ENCODE measurements around the gene FBXO45. TPM values are rescaled to one million over a fixed set of nuclear protein-coding genes. Genes with fewer than 3 reads are reported as not detected.
"Not testable (repeated sequence)": the region's sequence is repeated elsewhere in the genome, so short reads cannot be mapped to it uniquely, and the experiment has no call there.

FBXO45 gene
- total RNA-seq, 1 experiment from 2014 or later, result 26.6 TPM

DNA sequence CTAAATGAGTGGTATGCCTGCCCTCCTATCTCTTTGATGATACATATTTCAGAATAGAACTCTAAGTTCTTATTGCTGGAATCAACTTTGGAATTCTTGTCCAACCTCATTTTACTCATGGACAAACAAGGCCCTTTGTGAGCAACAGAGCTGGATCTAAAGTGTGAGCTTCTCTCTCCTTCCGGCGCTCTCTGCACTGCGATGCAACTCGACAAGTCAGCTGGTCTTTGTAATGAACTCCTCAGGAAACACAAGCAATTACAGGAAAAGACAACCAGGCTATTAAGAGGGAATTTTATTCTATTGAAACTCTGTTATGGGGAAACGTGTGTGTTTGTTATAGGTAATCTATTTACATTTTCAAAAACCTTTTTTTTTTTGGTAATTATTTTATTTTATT lies 50.8 kb downstream of the FBXO45 start:
- no peak for DNase-seq (ENCODE audit: low read depth)

DNA sequence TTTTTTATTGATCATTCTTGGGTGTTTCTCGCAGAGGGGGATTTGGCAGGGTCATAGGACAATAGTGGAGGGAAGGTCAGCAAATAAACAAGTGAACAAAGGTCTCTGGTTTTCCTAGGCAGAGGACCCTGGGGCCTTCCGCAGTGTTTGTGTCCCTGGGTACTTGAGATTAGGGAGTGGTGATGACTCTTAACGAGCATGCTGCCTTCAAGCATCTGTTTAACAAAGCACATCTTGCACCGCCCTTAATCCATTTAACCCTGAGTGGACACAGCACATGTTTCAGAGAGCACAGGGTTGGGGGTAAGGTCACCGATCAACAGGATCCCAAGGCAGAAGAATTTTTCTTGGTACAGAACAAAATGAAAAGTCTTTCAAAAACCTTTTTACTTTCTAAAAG lies 51.2 kb downstream of the FBXO45 start:
- not testable (repeated sequence) for DNase-seq (ENCODE audit: low read depth)

DNA sequence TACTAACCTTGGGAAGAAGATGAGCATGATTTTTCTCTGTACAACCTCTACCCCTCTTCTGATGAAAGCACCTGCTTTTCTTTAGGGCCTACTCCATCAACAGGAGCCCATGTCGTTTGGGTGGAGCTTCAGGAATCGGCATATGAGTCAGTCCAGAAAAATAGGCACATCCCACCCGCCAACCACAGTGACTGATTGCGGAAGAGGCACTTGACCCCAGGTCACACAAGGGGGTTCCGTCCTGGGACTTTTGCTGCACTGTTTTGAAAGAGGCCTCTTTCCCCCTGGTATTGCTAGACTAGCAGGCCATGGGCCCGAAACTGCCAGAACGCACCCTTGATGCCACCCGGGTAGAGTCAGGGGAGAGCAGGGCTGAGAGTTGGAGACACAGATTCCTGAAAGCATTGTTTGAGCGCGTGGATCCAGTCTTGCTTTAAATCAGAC lies 51.7 kb downstream of the FBXO45 start:
- peak; percentile 34 for DNase-seq (ENCODE audit: low read depth)

DNA sequence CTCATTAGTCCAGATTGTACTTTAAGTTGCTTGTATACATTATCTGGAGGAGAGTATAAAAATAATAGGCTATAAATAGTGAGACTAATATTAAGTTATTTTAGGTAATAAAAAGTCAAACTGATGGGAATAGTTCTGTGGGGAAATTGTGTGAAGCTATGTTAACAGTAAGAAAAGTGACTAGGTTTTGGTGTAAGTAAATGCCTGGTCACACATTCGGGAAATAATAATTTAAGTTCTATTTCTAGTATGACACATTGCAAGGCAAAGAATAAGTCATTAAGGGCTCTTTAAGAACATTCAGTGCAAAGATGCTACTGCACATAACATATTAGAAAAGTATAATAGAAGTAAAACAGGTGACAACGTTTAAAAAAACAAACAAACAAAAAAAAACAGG lies 52.2 kb downstream of the FBXO45 start:
- no peak for DNase-seq (ENCODE audit: low read depth)

DNA sequence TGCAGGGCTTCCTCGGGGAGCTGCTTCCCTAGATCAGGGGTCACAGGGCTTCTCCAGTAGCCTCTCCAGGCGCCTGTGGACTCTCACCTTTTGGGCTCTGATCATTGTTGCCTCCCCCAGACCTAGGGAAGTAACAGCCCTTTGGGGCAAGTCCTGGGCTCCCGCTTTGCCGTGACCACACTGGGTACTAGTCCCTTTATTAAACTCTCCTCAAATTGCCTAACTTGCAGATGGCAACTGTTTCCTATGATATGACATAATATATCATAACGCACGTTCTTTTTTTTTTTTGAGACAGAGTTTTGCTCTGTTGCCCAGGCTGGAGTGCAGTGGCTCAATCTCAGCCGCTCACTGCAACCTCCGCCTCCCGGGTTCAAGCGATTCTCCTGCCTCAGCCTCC lies 53.2 kb downstream of the FBXO45 start:
- no peak for DNase-seq (ENCODE audit: low read depth)

DNA sequence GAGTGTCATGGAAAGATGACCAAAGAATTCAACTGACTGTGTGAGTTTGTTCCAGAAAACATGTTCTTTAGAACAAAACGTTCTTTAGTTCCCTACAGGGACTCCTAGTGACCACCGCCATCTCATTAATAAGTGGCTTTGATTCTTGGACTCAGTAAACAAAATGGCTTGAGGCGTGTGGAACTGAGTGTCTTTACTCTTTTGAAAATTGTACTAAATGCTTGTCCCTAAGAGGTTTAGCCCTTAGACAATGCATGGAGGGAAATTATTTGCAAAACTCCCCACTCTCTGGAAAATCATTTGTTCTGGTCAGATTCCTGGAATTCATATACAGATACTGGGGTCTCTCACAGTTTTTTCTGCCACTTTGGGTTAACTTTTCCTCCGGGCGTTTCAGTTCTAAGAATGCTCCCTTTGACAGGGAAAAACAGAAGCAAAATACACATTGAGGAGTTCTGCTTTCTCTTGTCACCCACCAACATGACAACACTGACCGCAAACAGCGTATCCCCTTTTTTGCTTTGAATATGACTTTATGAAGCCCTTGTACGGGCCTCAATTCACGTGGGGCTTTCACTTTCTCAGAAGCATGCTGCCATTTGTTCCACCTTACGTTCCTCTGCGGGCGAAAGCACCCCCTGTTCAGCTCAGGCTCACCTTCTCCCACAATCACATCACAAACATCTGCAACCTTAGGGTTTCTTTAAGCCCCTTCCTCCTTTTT lies 55.8 kb downstream of the FBXO45 start:
- DNase-seq (ENCODE audit: low read depth), result no peak

DNA sequence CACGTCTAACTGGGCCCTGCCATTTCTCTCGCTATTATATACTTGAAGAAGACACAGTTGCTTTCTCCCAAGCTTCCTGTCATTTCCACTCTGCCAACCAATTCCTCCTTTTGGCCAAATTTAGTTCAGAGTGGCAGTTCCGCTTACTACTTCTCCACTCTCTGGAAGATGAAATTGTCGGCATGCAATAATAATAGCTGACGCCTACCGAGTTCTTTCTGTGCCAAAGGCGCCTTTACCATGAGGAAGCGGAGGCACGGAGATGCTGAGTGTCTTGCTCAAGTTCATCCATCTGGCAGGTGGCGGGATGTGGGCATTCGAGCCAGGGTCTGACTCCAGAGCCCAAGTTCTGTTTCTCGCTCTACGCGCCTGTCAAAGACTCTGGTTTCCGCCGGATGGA lies 56.4 kb downstream of the FBXO45 start:
- DNase-seq (ENCODE audit: low read depth), result no peak

DNA sequence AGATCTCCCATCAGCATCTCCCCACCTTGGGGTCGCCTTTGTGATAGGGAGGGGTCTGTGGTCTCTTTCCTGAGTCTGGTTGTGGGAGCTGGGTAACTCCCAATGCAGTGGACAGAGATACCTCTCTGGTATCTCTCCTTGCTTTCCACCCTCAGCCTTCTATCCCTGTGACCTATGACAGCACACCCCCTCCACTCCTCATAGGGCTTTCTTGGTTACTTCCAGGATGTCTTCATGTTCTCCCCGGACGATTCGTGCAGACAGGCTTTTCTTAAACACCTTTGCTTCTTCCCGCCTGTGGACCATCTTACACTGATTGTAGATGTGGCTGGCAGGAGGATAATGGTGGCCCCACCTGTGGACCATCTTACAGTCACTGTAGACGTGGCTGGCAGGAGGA lies 56.9 kb downstream of the FBXO45 start:
- DNase-seq (ENCODE audit: low read depth), result no peak

DNA sequence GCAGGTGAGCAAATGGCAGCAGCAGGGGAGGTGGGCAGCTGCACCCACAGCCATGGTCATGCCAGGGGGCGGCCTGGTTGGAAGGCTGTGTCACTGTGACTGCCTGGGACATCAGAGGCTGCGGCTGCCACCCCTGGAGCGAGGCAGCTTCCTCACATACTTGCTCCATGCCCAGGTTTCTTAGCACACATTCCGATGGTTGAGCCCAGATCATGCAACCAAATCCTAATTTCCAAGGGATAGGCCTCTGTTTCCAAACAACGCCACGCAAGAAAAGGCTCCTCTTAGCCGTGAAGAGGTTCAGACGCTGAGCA lies 59.4 kb downstream of the FBXO45 start:
- no peak for DNase-seq (ENCODE audit: low read depth)

DNA sequence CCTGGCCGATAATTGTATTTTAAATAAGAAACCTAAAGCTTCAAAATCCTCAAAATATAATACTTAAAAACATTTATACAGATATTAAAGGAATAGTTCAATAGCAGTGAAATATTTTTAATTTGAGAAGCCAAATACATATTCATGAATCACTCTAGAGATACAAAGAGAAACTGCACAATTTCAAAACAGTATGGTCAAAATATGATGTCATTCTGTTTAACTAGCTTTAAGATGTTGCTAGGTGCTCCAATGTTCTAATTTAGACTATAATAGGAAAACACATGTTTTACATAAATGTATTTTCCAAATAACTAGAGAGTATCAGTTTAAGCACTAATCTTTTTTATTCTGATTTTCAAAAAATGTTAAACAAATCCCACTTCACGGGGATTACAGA lies 60.8 kb downstream of the FBXO45 start:
- no peak for DNase-seq (ENCODE audit: low read depth)

DNA sequence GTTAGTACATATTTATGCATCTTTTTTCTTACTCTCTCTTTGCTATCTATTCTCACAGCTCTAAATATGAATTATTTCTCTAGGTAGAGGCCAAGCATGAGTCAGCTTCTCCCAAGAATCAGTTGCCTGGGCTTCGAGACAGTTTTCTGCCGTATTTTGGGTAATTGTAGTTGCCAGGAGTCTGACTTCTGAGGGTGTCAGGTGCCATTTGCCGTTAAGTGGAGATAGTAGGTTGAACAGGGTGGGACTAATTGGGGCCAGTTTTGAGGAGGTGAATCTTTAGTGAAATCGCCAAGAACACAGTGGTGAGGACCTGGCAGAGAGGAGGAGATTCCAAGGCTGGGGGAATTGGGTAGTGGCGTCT lies 63.2 kb downstream of the FBXO45 start:
- DNase-seq (ENCODE audit: low read depth), result no peak

DNA sequence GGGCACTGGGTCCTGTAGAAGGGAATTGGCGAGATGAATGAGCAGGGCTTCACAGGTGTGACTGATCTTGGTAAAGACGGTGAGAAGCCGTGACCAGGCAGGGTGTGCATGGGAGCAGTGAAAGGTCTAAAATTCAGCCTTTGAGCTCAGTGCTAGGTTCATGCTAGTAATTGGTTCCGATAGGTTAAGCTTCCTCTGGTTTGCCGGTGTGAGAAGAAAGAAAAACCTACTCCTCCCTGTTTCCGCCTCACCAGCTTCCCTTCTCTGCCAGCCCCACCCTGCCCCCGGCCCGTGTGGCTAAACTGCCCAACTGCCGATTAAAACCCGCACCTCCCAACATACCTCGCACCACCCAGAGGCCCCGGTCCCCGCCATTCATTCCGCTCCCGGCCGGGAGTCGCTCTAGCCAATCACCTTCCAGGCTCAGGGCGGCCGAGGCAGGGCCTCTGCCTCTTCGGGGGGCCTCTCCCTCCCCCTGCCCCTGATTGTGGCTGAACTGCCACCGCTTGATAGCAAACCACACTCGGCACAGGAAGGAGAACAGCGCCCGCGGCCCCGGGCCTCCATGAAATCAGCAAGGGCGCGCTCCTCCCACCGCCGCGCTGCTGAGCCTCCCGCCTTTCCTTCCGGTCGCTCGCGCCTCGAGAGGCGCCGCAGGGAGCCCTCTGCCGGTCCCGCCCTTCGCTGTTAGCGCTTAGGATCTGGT lies 63.7 kb downstream of the FBXO45 start:
- DNase-seq (ENCODE audit: low read depth), result peak; percentile 87

DNA sequence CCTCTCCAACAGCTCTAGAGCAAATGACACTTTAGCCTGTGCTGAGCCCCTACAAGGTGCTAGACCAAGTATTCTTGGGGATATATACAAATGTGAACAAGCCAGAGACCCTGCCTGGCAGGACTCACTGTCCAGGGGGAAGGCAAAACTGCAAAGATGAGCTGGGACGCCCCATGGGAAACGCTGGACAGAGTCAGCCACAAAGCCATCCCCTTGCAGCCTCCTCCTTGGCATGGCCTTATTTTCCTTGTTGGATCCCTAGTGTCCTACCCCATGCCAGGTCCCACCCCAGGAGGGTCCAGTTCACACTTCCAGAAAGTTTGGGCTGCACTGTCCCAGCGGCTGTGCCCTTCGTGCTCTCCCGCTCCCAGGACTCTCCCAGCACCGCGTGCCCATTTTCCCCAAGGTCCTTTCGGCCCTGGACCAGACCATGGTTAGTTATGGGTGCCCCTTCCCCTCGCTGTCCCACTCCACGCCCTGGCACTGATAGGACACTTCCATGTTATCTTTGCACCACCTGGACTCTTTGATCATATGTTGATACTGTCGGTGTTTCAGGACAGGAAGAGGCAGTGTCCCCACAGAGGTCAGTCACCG lies 65.2 kb downstream of the FBXO45 start:
- no peak for DNase-seq (ENCODE audit: low read depth)

DNA sequence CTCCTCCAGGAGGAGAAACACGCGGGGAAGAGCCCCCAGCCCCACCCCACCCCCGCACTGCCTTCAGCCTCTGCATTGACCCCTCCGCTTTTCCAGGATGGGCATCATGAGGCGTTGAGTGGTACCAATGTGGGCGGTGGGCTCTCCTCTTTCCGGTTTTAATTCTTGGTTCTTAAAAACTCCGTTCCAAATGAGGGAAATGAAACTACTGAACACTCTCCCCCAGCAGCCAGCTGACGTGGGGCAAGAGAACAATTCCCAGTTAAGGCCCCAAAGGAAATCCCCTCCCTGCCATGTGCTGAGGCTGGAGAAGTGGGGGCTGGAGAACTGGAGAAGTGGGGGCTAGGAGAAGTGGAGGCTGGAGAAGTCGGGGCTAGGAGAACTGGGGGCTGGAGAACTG lies 65.8 kb downstream of the FBXO45 start:
- no peak for DNase-seq (ENCODE audit: low read depth)

DNA sequence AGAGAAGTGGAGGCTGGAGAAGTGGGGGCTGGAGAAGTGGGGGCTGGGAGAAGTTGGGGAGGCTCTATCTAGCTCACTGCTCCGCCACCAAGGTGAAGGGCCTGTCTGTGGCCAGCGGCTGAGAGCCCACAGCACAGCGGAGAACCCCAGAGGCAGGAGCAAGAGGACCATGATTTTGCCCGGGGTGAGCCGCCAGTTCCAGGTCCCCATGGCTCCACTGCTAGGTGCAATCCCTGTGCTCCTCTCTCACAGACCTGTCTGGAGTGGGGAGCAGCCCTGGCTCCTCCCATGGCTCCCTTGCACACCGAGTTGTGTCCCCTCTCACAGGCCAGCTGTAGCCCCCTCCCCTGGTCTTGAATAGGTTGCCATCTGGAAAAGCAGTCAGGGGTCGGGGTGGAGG lies 66.4 kb downstream of the FBXO45 start:
- DNase-seq (ENCODE audit: low read depth), result no peak

DNA sequence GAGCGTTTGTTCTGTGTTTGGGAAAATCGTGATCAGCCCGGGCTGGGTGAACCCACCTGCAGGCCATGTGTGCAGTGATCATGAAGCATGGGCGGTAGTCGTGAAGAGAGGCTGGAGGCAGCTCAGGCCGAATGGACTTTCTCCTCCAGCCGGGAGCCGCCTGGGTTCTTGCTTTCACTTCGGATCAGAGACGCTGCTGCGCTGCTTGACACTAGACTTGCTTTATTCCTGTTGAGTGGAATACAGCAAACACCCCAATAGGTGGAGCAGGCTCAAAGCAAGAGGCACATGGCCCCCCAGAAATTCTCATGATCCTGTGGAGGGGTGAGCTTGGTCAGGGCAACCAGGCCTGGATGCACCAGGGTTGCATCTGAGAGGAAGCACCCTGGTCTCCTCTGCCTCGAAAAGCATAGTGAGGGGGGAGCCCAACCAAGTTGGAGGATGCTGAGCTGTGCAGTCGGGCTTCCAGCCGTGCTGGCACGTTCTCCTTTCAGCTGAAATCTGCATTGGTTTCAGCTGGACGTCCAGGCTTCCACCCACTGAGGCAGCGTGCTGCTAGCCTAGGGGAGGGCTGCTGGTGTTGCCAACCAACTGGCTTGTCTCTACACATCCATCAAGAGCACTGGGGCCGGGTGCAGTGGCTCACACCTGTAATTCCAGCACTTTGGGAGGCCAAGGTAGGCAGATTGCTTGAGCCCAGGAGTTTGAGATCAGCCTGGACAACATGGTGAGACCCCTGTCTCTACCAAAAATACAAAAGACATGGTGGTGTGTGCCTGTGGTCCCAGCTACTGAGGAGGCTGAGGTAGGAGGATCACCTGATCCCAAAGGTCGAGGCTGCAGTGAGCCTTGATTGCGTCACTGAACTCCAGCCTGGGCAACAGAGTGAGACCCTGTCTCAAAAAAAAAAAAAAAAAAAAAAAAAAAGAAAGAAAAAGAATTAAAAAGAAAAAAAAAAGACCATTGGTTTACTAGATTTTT lies 68.2 kb downstream of the FBXO45 start:
- DNase-seq (ENCODE audit: low read depth), result no peak

DNA sequence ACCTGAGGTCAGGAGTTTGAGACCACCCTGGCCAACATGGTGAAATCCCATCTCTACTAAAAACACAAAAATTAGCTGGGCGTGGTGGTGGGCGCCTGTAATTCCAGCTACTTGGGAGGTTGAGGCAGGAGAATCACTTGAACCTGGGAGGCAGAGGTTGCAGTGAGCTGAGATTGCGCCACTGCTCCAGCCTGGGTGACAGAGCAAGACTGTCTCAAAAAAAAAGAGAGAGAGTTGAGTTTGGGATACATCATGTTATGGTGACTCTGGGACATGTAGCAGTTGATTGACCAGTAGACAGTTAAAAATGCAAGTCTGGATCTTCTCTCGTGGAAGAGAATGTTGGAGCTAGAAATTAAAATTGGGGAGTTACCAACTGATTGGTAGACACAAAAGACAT lies 69.5 kb downstream of the FBXO45 start:
- DNase-seq (ENCODE audit: low read depth), result not testable (repeated sequence)

Other genes starting within 250 kb of the FBXO45 start
- 3.2 and 3.3 TPM in 2 replicates for gene TM4SF19, start 230.3 kb upstream of the FBXO45 start, total RNA-seq (2014; rRNA removed; shearing (Covaris generic))
- 9.1 and 17.4 TPM in 2 replicates for gene UBXN7, start 136.2 kb upstream of the FBXO45 start, total RNA-seq (2014; rRNA removed; shearing (Covaris generic))
- gene RNF168, start 64.9 kb upstream of the FBXO45 start, total RNA-seq (2014; rRNA removed; shearing (Covaris generic)), result 16.5 and 22.8 TPM in 2 replicates
- gene SMCO1, start 53.3 kb upstream of the FBXO45 start, total RNA-seq (2014; rRNA removed; shearing (Covaris generic)), result 0.05 TPM in 1 of 2 replicates, not detected in the other
- gene WDR53, start 106 bp upstream of the FBXO45 start, total RNA-seq (2014; rRNA removed; shearing (Covaris generic)), result 10.4 and 16.2 TPM in 2 replicates
- gene NRROS, start 71.0 kb downstream of the FBXO45 start, total RNA-seq (2014; rRNA removed; shearing (Covaris generic)), result 0.42 and 1.1 TPM in 2 replicates
- 9.0 and 11.2 TPM in 2 replicates for gene CEP19, start 143.6 kb downstream of the FBXO45 start, total RNA-seq (2014; rRNA removed; shearing (Covaris generic))
- gene PIGX, start 143.7 kb downstream of the FBXO45 start, total RNA-seq (2014; rRNA removed; shearing (Covaris generic)), result 57.4 and 77.0 TPM in 2 replicates
- 35.2 and 57.4 TPM in 2 replicates for gene PAK2, start 171.2 kb downstream of the FBXO45 start, total RNA-seq (2014; rRNA removed; shearing (Covaris generic))

All from M059J (cell line).